Erythroblast (primary cell): ENCODE results near the gene ARHGDIB.

Experiments used
- GATA1 ChIP-seq: IDR thresholded peaks from 2 replicates; pipeline ENCODE4 v1.6.1; 2011; ENCODE audit warnings: low read depth, mild to moderate bottlenecking, control low read depth, low read length, moderate library complexity
- POLR2A ChIP-seq: IDR thresholded peaks from 2 replicates; pipeline ENCODE4 v1.6.1; 2011; ENCODE audit warnings: mild to moderate bottlenecking, low read length

DNA sequence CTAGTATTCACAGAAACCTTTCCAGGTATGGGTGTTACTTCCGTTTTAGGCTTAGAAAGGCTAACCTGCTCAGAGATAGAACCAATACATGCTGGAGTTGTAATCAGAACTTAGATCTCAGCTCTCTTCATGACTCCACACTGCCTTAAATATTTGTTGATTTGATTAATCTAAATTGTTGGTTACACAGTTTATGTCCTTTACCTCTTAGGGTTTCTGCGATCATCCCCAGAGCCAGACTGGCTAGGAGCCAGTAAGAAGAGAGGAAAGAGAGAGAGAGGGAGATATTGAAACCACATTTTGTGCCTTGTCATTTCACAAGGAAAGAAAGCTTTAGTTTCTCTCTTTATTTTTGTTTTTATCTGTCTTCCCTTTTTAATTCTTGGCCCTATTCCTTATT lies 58.9 kb downstream of the ARHGDIB start:
- no peak for TF ChIP-seq POLR2A
- TF ChIP-seq GATA1, result no peak
